Measurements from ENCODE around the gene PSMB7. TPM values are rescaled to one million over a fixed set of nuclear protein-coding genes. Genes with fewer than 3 reads are reported as not detected.

The PSMB7 gene
- total RNA-seq, 1 experiment from 2014 or later = 187 TPM

DNA sequence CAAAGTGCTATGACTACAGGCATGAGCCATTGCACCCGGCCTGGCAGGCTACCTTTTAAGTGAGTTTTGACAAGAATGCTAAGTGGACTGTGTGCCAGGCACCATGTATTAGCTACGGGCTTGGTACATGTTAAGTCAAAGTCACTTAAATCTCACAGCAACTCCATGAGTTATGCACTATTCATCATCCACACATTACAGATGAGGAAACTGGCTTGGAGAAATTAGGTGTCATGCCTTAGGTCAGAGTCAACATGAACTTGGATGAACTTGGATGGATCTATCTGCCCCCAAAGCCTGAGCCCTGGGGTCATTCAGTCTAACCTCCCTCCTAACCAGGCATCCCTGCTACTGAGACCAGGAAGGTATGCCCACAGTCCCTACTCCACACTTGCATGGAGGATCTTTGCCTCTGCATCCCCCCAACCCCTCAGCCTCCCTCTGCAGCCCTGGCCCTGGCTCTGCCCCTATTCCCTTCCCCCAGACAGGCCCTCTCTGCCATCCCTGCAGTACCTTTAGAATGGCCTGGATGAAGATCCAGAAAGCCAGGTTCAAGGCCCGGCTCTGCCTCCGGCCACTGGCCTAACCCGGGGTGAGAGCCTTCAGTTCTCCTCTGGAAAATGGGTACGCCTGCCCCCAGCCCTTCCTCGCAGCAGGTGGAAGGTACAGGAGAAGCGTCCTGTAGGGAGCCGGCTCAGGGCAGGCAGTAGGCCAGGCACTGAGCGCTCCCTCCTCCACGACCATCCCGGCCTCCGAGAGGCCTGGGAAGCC, 34.3 kb upstream of the PSMB7 start (continued):
- TF ChIP-seq ZSCAN18 (CRISPR knock-in tag; IDR thresholded peaks at IDR 0.05) (no peak), ZNF138 (CRISPR knock-in tag; conservative IDR thresholded peaks at IDR 0.05) (no peak), TEAD4 (CRISPR knock-in tag; IDR thresholded peaks at IDR 0.05) (no peak), ZNF232 (CRISPR knock-in tag; IDR thresholded peaks at IDR 0.05) (no peak), CREB1 (CRISPR knock-in tag; IDR thresholded peaks at IDR 0.05) (no peak), CREM (CRISPR knock-in tag; IDR thresholded peaks at IDR 0.05) (no peak), GTF2I (CRISPR knock-in tag; conservative IDR thresholded peaks at IDR 0.05) (no peak), CTCF (IDR thresholded peaks at IDR 0.05) (no peak), ZNF671 (CRISPR knock-in tag; IDR thresholded peaks at IDR 0.05) (no peak), SMAD4 (CRISPR knock-in tag; IDR thresholded peaks at IDR 0.05) (no peak), TEAD1 (CRISPR knock-in tag; IDR thresholded peaks at IDR 0.05) (no peak), NFATC4 (CRISPR knock-in tag; IDR thresholded peaks at IDR 0.05) (no peak)
- TF ChIP-seq, protein P1, sequence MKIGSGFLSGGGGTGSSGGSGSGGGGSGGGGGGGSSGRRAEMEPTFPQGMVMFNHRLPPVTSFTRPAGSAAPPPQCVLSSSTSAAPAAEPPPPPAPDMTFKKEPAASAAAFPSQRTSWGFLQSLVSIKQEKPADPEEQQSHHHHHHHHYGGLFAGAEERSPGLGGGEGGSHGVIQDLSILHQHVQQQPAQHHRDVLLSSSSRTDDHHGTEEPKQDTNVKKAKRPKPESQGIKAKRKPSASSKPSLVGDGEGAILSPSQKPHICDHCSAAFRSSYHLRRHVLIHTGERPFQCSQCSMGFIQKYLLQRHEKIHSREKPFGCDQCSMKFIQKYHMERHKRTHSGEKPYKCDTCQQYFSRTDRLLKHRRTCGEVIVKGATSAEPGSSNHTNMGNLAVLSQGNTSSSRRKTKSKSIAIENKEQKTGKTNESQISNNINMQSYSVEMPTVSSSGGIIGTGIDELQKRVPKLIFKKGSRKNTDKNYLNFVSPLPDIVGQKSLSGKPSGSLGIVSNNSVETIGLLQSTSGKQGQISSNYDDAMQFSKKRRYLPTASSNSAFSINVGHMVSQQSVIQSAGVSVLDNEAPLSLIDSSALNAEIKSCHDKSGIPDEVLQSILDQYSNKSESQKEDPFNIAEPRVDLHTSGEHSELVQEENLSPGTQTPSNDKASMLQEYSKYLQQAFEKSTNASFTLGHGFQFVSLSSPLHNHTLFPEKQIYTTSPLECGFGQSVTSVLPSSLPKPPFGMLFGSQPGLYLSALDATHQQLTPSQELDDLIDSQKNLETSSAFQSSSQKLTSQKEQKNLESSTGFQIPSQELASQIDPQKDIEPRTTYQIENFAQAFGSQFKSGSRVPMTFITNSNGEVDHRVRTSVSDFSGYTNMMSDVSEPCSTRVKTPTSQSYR (CRISPR knock-in tag; IDR thresholded peaks at IDR 0.05) = no peak
- TF ChIP-seq, protein P2, sequence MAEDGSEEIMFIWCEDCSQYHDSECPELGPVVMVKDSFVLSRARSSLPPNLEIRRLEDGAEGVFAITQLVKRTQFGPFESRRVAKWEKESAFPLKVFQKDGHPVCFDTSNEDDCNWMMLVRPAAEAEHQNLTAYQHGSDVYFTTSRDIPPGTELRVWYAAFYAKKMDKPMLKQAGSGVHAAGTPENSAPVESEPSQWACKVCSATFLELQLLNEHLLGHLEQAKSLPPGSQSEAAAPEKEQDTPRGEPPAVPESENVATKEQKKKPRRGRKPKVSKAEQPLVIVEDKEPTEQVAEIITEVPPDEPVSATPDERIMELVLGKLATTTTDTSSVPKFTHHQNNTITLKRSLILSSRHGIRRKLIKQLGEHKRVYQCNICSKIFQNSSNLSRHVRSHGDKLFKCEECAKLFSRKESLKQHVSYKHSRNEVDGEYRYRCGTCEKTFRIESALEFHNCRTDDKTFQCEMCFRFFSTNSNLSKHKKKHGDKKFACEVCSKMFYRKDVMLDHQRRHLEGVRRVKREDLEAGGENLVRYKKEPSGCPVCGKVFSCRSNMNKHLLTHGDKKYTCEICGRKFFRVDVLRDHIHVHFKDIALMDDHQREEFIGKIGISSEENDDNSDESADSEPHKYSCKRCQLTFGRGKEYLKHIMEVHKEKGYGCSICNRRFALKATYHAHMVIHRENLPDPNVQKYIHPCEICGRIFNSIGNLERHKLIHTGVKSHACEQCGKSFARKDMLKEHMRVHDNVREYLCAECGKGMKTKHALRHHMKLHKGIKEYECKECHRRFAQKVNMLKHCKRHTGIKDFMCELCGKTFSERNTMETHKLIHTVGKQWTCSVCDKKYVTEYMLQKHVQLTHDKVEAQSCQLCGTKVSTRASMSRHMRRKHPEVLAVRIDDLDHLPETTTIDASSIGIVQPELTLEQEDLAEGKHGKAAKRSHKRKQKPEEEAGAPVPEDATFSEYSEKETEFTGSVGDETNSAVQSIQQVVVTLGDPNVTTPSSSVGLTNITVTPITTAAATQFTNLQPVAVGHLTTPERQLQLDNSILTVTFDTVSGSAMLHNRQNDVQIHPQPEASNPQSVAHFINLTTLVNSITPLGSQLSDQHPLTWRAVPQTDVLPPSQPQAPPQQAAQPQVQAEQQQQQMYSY (CRISPR knock-in tag; IDR thresholded peaks at IDR 0.05) = no peak

DNA sequence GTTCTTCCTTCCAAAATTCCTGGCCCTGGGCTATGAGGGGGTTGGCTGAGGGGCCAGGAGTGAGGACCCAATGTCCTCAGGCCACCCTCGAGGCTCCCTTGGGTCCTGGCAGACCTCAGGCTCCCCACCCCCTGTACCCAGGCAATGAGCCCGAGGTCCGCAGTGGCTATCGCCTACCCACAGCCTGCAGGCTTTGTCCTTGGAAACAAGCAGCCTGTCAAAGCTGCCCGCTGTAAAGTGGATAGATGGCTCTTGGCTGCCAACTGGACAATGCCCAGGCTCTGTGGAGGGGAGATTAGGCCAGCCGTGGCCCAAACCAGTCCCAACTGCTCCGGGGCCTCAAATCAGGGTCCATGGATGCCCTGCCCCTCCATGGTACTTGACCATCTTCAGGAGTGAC, 32.8 kb upstream of the PSMB7 start:
- Mint-ChIP-seq H3K4me3 (no peak overlapping the region), H3K4me1 (peaks cover 17% of the 10 kb centered on the region), H3K9me3 (peaks cover 4% of the 10 kb centered on the region), H3K36me3 (no peaks in the 10 kb centered on the region), H3K27ac (no peak overlapping the region), H3K27me3 (ENCODE audit: low read depth) (peaks cover 32% of the 10 kb centered on the region)
- ChIA-PET CTCF (interaction anchor here (1.2 kb wide), 1 partner anchor 30 kb away, joined by 3 read pairs; no protein-coding TSS in a partner anchor), POLR2A (no interaction called here)
- DNase-seq (ENCODE audit: low spot score) (no peak), ATAC-seq (no peak)
- no peak for TF ChIP-seq CREM (CRISPR knock-in tag; IDR thresholded peaks at IDR 0.05)
- TF ChIP-seq CTCF (IDR thresholded peaks at IDR 0.05) = no peak
- TF ChIP-seq ESRRA (CRISPR knock-in tag; IDR thresholded peaks at IDR 0.05; ENCODE audit: borderline replicate concordance) = no peak
- no peak for TF ChIP-seq E2F4 (CRISPR knock-in tag; IDR thresholded peaks at IDR 0.05; ENCODE audit: borderline replicate concordance, low read depth)
- TF ChIP-seq GTF2I (CRISPR knock-in tag; conservative IDR thresholded peaks at IDR 0.05) = no peak
- TF ChIP-seq HMGA2 (CRISPR knock-in tag; IDR thresholded peaks at IDR 0.05) = no peak
- no peak for TF ChIP-seq EMX1 (CRISPR knock-in tag; IDR thresholded peaks at IDR 0.05)
- TF ChIP-seq ZNF317 (CRISPR knock-in tag; IDR thresholded peaks at IDR 0.05; ENCODE audit: borderline replicate concordance, low read depth) = no peak
- no peak for TF ChIP-seq PREB (CRISPR knock-in tag; IDR thresholded peaks at IDR 0.05; ENCODE audit: borderline replicate concordance)
- TF ChIP-seq MAX (CRISPR knock-in tag; IDR thresholded peaks at IDR 0.05) = no peak
- no peak for TF ChIP-seq TP53 (CRISPR knock-in tag; IDR thresholded peaks at IDR 0.05)

All from WTC11 (cell line).